OCI-LY1 (cell line): ENCODE results near the gene STK11IP.

ENCODE experiments used
- H2AFZ ChIP-seq: fragments of 200-600 bp; sonication (generic), shearing (Covaris generic); 2 replicates; pipeline ENCODE4 v1.6.0; 2014; ENCODE audit warnings: antibody characterized with exemption, mild to moderate bottlenecking, low read length
- H3F3A ChIP-seq: fragments of 200-600 bp; sonication (generic), shearing (Covaris generic); 2 replicates; pipeline ENCODE4 v1.6.0; 2014; ENCODE audit warnings: mild to moderate bottlenecking, antibody characterized with exemption, low read length, moderate library complexity; ENCODE audit not compliant: insufficient read depth
- H3K27ac ChIP-seq: fragments of 200-600 bp; sonication (generic); 2 replicates; pipeline ENCODE4 v1.5.1; 2014; ENCODE audit warnings: low read length, mixed run types, mild to moderate bottlenecking, low read depth; ENCODE audit not compliant: poor library complexity, severe bottlenecking
- H3K27me3 ChIP-seq: fragments of 200-600 bp; sonication (generic); 2 replicates; pipeline ENCODE4 v1.6.0; 2014; ENCODE audit warnings: antibody characterized with exemption, mild to moderate bottlenecking, low read length, moderate library complexity; ENCODE audit not compliant: insufficient read depth
- H3K36me3 ChIP-seq: fragments of 200-600 bp; sonication (generic); 2 replicates; pipeline ENCODE4 v1.6.1; 2014; ENCODE audit warnings: mild to moderate bottlenecking, antibody characterized with exemption, low read length, moderate library complexity, mixed read lengths; ENCODE audit not compliant: insufficient read depth
- H3K4me1 ChIP-seq: fragments of 200-600 bp; sonication (generic); 2 replicates; pipeline ENCODE4 v1.5.1; 2014; ENCODE audit warnings: mild to moderate bottlenecking, low read length, moderate library complexity; ENCODE audit not compliant: insufficient read depth, severe bottlenecking
- H3K4me2 ChIP-seq: fragments of 200-600 bp; sonication (generic), shearing (Covaris generic); 2 replicates; pipeline ENCODE4 v1.6.1; 2014; ENCODE audit warnings: low read length
- H3K4me3 ChIP-seq: fragments of 200-600 bp; sonication (generic); 2 replicates; pipeline ENCODE4 v1.5.1; 2014; ENCODE audit warnings: low read length, low read depth, mild to moderate bottlenecking, mixed read lengths; ENCODE audit not compliant: poor library complexity, severe bottlenecking
- H3K79me2 ChIP-seq: fragments of 200-600 bp; shearing (Covaris generic); 2 replicates; pipeline ENCODE4 v1.6.1; 2016; ENCODE audit warnings: mixed run types, low read length, mixed read lengths; ENCODE audit not compliant: insufficient read depth
- H3K9ac ChIP-seq: fragments of 200-600 bp; sonication (generic), shearing (Covaris generic); 2 replicates; pipeline ENCODE4 v1.6.1; 2014; ENCODE audit warnings: mild to moderate bottlenecking, low read length, mixed read lengths
- H3K9me2 ChIP-seq: fragments of 200-600 bp; sonication (generic), shearing (Covaris generic); 2 replicates; pipeline ENCODE4 v1.6.1; 2014; ENCODE audit warnings: low read depth, mild to moderate bottlenecking, low read length, mixed read lengths
- H3K9me3 ChIP-seq: fragments of 200-600 bp; shearing (Covaris generic); 2 replicates; pipeline ENCODE4 v1.6.1; 2014; ENCODE audit warnings: low read length, mixed read lengths
- H4K20me1 ChIP-seq: fragments of 200-600 bp; sonication (generic), shearing (Covaris generic); 2 replicates; pipeline ENCODE4 v1.6.0; 2016; ENCODE audit warnings: mild to moderate bottlenecking, low read length; ENCODE audit not compliant: insufficient read depth
- EZH2 ChIP-seq: fragments of 200-600 bp; sonication (generic), shearing (Covaris generic); IDR thresholded peaks from 2 replicates; pipeline ENCODE4 v1.8.0; 2017; ENCODE audit warnings: borderline replicate concordance, mixed run types, mild to moderate bottlenecking, antibody characterized with exemption, low read length, moderate library complexity, mixed read lengths
- TF ChIP-seq, protein P1 (sequence below): fragments of 200-600 bp; sonication (generic), shearing (Covaris generic); IDR thresholded peaks from 2 replicates; pipeline ENCODE4 v1.5.1; 2017; ENCODE audit warnings: mild to moderate bottlenecking, antibody characterized with exemption, low read length, moderate library complexity, mixed read lengths

STK11IP gene

DNA sequence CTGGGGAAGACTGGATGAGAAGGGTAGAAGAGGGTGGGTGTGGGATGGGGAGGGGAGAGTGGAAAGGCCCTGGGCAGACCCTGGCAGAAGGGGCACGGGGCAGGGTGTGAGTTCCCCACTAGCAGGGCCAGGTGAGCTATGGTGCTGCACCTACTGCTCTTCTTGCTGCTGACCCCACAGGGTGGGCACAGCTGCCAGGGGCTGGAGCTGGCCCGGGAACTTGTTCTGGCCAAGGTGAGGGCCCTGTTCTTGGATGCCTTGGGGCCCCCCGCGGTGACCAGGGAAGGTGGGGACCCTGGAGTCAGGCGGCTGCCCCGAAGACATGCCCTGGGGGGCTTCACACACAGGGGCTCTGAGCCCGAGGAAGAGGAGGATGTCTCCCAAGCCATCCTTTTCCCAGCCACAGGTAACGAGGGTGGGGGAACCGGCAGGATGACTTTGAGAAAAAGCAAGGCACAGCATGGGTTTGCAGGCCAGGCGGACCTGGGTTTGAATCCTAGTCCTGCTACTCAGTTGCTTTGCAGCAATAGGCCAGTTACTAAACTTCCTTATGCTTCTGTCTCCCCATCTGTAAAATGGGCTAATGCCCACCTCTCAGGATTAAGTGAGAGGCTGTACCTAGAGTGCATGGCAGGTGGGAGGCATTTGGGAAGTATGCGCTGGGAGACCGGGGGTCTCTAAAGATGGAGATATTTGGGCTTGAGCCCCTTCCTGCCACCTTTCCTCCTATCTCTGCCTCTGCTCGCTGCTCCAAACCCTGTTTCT lies 25.2 kb upstream of the STK11IP start, which contains the start of gene INHA:
Gene INHA (plus strand): TSS at position 74 of the 765 bp plus-strand sequence. CDS start 65 bp downstream, at position 139.
- H3K9ac ChIP-seq: no peak within 1 kb of the TSS
- H3K36me3 ChIP-seq: no peaks in the 10 kb centered on the region
- no peaks in the 10 kb centered on the region for H3F3A ChIP-seq
- H3K4me2 ChIP-seq: no peak within 1 kb of the TSS
- H4K20me1 ChIP-seq: no peaks in the 10 kb centered on the region
- H3K27me3 ChIP-seq: no peaks in the 10 kb centered on the region
- H2AFZ ChIP-seq: no peak within 1 kb of the TSS
- H3K4me1 ChIP-seq: no peaks in the 10 kb centered on the region
- no peaks in the 10 kb centered on the region for H3K79me2 ChIP-seq
- TF ChIP-seq EZH2: no peak
- TF ChIP-seq, protein P1, sequence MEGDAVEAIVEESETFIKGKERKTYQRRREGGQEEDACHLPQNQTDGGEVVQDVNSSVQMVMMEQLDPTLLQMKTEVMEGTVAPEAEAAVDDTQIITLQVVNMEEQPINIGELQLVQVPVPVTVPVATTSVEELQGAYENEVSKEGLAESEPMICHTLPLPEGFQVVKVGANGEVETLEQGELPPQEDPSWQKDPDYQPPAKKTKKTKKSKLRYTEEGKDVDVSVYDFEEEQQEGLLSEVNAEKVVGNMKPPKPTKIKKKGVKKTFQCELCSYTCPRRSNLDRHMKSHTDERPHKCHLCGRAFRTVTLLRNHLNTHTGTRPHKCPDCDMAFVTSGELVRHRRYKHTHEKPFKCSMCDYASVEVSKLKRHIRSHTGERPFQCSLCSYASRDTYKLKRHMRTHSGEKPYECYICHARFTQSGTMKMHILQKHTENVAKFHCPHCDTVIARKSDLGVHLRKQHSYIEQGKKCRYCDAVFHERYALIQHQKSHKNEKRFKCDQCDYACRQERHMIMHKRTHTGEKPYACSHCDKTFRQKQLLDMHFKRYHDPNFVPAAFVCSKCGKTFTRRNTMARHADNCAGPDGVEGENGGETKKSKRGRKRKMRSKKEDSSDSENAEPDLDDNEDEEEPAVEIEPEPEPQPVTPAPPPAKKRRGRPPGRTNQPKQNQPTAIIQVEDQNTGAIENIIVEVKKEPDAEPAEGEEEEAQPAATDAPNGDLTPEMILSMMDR: no peak
- no peak within 1 kb of the TSS for H3K27ac ChIP-seq
- no peaks in the 10 kb centered on the region for H3K9me2 ChIP-seq
- H3K4me3 ChIP-seq: no peak within 1 kb of the TSS
- H3K9me3 ChIP-seq: no peaks in the 10 kb centered on the region

- Histone ChIP-seq H3K9me2 (no peaks in the 10 kb centered on the region), H3K9me3 (no peaks in the 10 kb centered on the region), H2AFZ (no peak overlapping the region), H4K20me1 (no peaks in the 10 kb centered on the region), H3K9ac (no peak overlapping the region), H3K79me2 (no peaks in the 10 kb centered on the region), H3K27ac (no peak overlapping the region), H3K4me3 (no peak overlapping the region), H3K4me2 (no peak overlapping the region), H3K36me3 (no peaks in the 10 kb centered on the region), H3F3A (no peaks in the 10 kb centered on the region), H3K4me1 (no peaks in the 10 kb centered on the region), H3K27me3 (no peaks in the 10 kb centered on the region)
- no peak for TF ChIP-seq EZH2
- TF ChIP-seq, protein P1: no peak
Measured at GRCh38 chr2:219573166-219573565, 24.5 kb upstream of the STK11IP start.

GRCh38 chr2:219574484-219575311 lies 23.0 kb upstream of the STK11IP start:
- TF ChIP-seq, protein P1: no peak
- no peak for TF ChIP-seq EZH2
- no peaks in the 10 kb centered on the region for H3K4me1 ChIP-seq
- H3K9me2 ChIP-seq: no peaks in the 10 kb centered on the region

More at GRCh38 chr2:219574484-219575311, 23.0 kb upstream of the STK11IP start:
- H4K20me1 ChIP-seq: no peaks in the 10 kb centered on the region
- H3K4me3 ChIP-seq: no peak overlapping the region
- no peak overlapping the region for H3K9ac ChIP-seq
- H3K36me3 ChIP-seq: no peaks in the 10 kb centered on the region
- no peaks in the 10 kb centered on the region for H3K9me3 ChIP-seq
- H3K4me2 ChIP-seq: no peak overlapping the region
- no peak overlapping the region for H3K27ac ChIP-seq
- no peaks in the 10 kb centered on the region for H3F3A ChIP-seq
- no peaks in the 10 kb centered on the region for H3K27me3 ChIP-seq
- no peak overlapping the region for H2AFZ ChIP-seq
- H3K79me2 ChIP-seq: no peaks in the 10 kb centered on the region
